Stimulated activated CD4-positive, alpha-beta T cell treated with anti-CD3 and anti-CD28 coated beads, Interleukin-4, amount 100 ng/mL, for 24 hours (primary cell): ENCODE data around the gene CD226.
A peak's percentile ranks its signal among the peaks of the same experiment; 100 is the strongest.
"Not testable (repeated sequence)": the region's sequence is repeated elsewhere in the genome, so short reads cannot be mapped to it uniquely, and the experiment has no call there.

Experiments used
- DNase-seq: peaks from one replicate; pipeline ENCODE4 v3.0.0-alpha.2; 2020

Gene CD226

GRCh38 chr18:69899154-69899923 is 48.3 kb downstream of the CD226 start:
- DNase-seq, result not testable (repeated sequence)

GRCh38 chr18:69898241-69898861 is 49.3 kb downstream of the CD226 start:
- peak; percentile 46 for DNase-seq

- DNase-seq, result peak; percentile 54
Measured at GRCh38 chr18:69897397-69898108, 50.1 kb downstream of the CD226 start.

GRCh38 chr18:69895066-69896047 is 52.3 kb downstream of the CD226 start:
- no peak for DNase-seq

GRCh38 chr18:69894467-69894866 is 53.2 kb downstream of the CD226 start:
- DNase-seq, result no peak

- DNase-seq, result peak; percentile 32
Measured at GRCh38 chr18:69890558-69890957, 57.1 kb downstream of the CD226 start.

GRCh38 chr18:69889009-69889408 is 58.7 kb downstream of the CD226 start:
- peak; percentile 37 for DNase-seq

- DNase-seq, result no peak
Measured at GRCh38 chr18:69887256-69887655, 60.4 kb downstream of the CD226 start.

GRCh38 chr18:69885841-69886531 is 61.7 kb downstream of the CD226 start:
- DNase-seq, result peak; percentile 70

- no peak for DNase-seq
Measured at GRCh38 chr18:69885355-69885754, 62.3 kb downstream of the CD226 start.

- DNase-seq, result no peak
Measured at GRCh38 chr18:69883781-69884180, 63.9 kb downstream of the CD226 start.

GRCh38 chr18:69882965-69883668 is 64.6 kb downstream of the CD226 start:
- no peak for DNase-seq

- no peak for DNase-seq
Measured at GRCh38 chr18:69880083-69880482, 67.6 kb downstream of the CD226 start.

- DNase-seq, result not testable (repeated sequence)
Measured at GRCh38 chr18:69879051-69879450, 68.6 kb downstream of the CD226 start.

- DNase-seq, result no peak
Measured at GRCh38 chr18:69878213-69878933, 69.3 kb downstream of the CD226 start.

GRCh38 chr18:69876490-69876889 is 71.2 kb downstream of the CD226 start:
- DNase-seq, result no peak

GRCh38 chr18:69874058-69874457 is 73.6 kb downstream of the CD226 start:
- DNase-seq, result no peak

GRCh38 chr18:69872661-69873060 is 75.0 kb downstream of the CD226 start:
- DNase-seq, result no peak

- DNase-seq, result no peak
Measured at GRCh38 chr18:69871363-69871762, 76.3 kb downstream of the CD226 start.

GRCh38 chr18:69870736-69871135 is 76.9 kb downstream of the CD226 start:
- no peak for DNase-seq

- no peak for DNase-seq
Measured at GRCh38 chr18:69866212-69866611, 81.5 kb downstream of the CD226 start.
